Natural killer cell (primary cell): ENCODE data around the gene PITX1. TPM values are rescaled to one million over a fixed set of nuclear protein-coding genes. Genes with fewer than 3 reads are reported as not detected.

Experiments used
- ATAC-seq, 3 donors: fragments of 150-1000 bp in 2 of 3; fragments of 200-7000 bp in 1 of 3; cut with Tn5 transposase; 1 replicate in 1 of 3; 2 replicates in 2 of 3; pipeline ENCODE4 v1.10.0; 2021; ENCODE audit warnings: mild to moderate bottlenecking in 2 of 3, moderate library complexity in 2 of 3
- DNase-seq, 2 donors: peaks; one replicate each; pipeline versions ENCODE4 v3.0.0 to v3.0.0-alpha.2; 2013 to 2021; ENCODE audit warnings: mixed read lengths in 1 of 2
- H3K27ac ChIP-seq: one replicate; pipeline ENCODE4 v1.5.1; 2013; ENCODE audit warnings: mild to moderate bottlenecking, low read length
- H3K27me3 ChIP-seq: one replicate; pipeline ENCODE4 v1.6.1; 2013; ENCODE audit warnings: low read length; ENCODE audit not compliant: control insufficient read depth, insufficient read depth
- H3K36me3 ChIP-seq: one replicate; pipeline ENCODE4 v1.6.1; 2013; ENCODE audit warnings: low read length; ENCODE audit not compliant: control insufficient read depth, insufficient read depth
- H3K4me1 ChIP-seq: one replicate; pipeline ENCODE4 v1.6.1; 2013; ENCODE audit warnings: low read length; ENCODE audit not compliant: control insufficient read depth, insufficient read depth
- H3K4me3 ChIP-seq: one replicate; pipeline ENCODE4 v1.5.1; 2013; ENCODE audit warnings: low read length
- H3K9me3 ChIP-seq: one replicate; pipeline ENCODE4 v1.6.1; 2013; ENCODE audit warnings: low read length; ENCODE audit not compliant: control insufficient read depth, insufficient read depth
- H3K27ac Mint-ChIP-seq, 2 donors: one replicate each; pipeline ENCODE4 v1.8.0; 2022; ENCODE audit warnings: mild to moderate bottlenecking in 2 of 2, mixed read lengths in 2 of 2, moderate library complexity in 1 of 2
- H3K27me3 Mint-ChIP-seq, 2 donors: one replicate each; pipeline ENCODE4 v1.8.0; 2022; ENCODE audit warnings: low read depth in 2 of 2, mixed read lengths in 2 of 2
- H3K36me3 Mint-ChIP-seq: one replicate; pipeline ENCODE4 v1.8.0; 2022; ENCODE audit warnings: mixed read lengths
- H3K4me1 Mint-ChIP-seq, 2 donors: one replicate each; pipeline ENCODE4 v1.8.0; 2022; ENCODE audit warnings: mixed read lengths in 2 of 2
- H3K4me3 Mint-ChIP-seq: one replicate; pipeline ENCODE4 v1.8.0; 2022; ENCODE audit warnings: mild to moderate bottlenecking, moderate library complexity, mixed read lengths
- H3K9me3 Mint-ChIP-seq, 2 donors: one replicate each; pipeline ENCODE4 v1.8.0; 2022; ENCODE audit warnings: mixed read lengths in 2 of 2
- CTCF ChIP-seq: fragments of 200-600 bp; IDR thresholded peaks from one replicate; pipeline ENCODE4 v1.8.0; 2022; ENCODE audit warnings: antibody characterized with exemption
- WGBS: methylation state at CpG from one replicate; pipeline ENCODE4 v1.1.7; 2013; ENCODE audit warnings: missing lambda C conversion rate; ENCODE audit not compliant: insufficient coverage; 5-methylcytosine and 5-hydroxymethylcytosine counted together
- intact Hi-C: fragments of 100-400 bp; cut with micrococcal nuclease; formaldehyde crosslinking; loops from one replicate; pipeline ENCODE4 v1.14.2; 2022
- total RNA-seq, 4 donors: library from RNA; stranded (reverse); fragments of 120-200 nt in 1 of 4; gene quantifications; one replicate each; pipeline versions ENCODE4 v1.2.3 to v1.2.4, GENCODE V29; 2013 to 2022

PITX1 gene
- total RNA-seq, 3 donors from 2014 or later (not counting 1 experiment from before 2014, with no cell fraction given): not detected

DNA sequence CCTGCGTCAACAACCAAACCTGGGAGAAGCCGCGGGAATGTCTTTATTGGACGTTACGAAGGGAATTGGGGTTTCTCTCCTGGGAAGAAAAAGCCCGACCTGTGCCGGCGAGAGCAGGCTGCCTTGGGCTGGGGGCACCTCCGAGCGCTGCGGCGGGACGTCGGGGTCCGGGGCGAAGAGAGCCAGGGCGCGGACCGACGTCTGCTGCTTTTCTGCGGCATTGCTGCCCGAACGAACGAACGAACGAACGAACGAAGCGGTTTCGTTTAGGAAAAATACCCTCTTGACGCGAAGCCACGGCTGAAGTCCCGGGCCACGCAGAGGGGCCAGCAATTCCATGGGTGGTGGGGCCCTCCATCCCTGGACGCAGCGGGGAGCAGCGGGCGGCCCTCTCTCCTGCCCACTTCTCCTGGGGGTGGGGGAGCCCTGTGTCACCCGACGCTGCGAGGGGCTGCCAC lies 4.8 kb upstream of the PITX1 start:
- WGBS: 5% methylated on average over 42 of the region's 42 CpGs
- H3K27ac Mint-ChIP-seq: no peak overlapping the region
- H3K36me3 Mint-ChIP-seq: no peaks in the 10 kb centered on the region
- no peaks in the 10 kb centered on the region for H3K9me3 Mint-ChIP-seq
- H3K27ac ChIP-seq: no peak overlapping the region
- DNase-seq: no peak
- no peak overlapping the region for H3K4me3 ChIP-seq
- ATAC-seq: no peak
- no peak for TF ChIP-seq CTCF
- intact Hi-C loops: no loop called here
- H3K4me1 Mint-ChIP-seq: peaks cover 6 to 9% of the 10 kb centered on the region in 2 donors
- H3K4me1 ChIP-seq: peaks cover 16% of the 10 kb centered on the region
- no peak overlapping the region for H3K4me3 Mint-ChIP-seq
- no peaks in the 10 kb centered on the region for H3K9me3 ChIP-seq
- H3K27me3 Mint-ChIP-seq: peaks cover 40 to 49% of the 10 kb centered on the region in 2 donors
- peaks cover 48% of the 10 kb centered on the region for H3K27me3 ChIP-seq
- no peaks in the 10 kb centered on the region for H3K36me3 ChIP-seq

DNA sequence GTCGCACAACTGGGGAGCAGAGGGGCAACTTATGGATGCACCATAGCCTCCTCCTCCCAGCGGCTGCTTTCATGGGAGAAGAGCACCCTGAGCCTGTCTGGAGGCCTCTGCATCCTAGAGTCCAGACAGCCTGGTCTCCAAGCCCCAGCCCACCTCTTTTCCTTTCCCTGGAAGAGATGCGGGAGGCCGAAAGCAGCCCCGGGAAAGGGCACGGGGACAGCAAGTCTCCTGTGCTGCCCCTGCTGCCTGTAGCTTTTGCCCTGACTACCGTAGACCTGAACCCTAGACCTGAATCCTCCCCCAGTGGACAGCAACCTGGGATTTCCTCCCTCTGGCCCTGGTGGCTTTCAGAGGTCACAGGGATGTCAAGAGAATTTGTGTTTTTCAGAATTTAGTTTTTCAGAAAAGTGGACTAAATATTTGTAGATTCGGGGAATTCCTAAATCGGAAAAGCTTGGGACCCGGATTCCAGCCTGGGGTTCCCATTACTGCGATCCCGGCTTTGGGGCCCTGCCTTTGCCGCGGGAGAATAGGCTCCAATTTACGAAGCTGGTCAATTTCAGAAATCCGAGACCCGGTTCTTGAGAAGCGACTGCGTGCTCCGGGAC lies 4.3 kb upstream of the PITX1 start:
- H3K36me3 Mint-ChIP-seq: no peaks in the 10 kb centered on the region
- no peak overlapping the region for H3K27ac Mint-ChIP-seq
- peaks cover 18% of the 10 kb centered on the region for H3K4me1 ChIP-seq
- H3K4me3 Mint-ChIP-seq: no peak overlapping the region
- H3K27me3 Mint-ChIP-seq: peaks cover 37 to 43% of the 10 kb centered on the region in 2 donors
- intact Hi-C loops: no loop called here
- no peak for ATAC-seq
- 17% methylated on average over 20 of the region's 20 CpGs for WGBS
- H3K27me3 ChIP-seq: peaks cover 48% of the 10 kb centered on the region
- no peak for DNase-seq
- no peaks in the 10 kb centered on the region for H3K36me3 ChIP-seq
- H3K4me1 Mint-ChIP-seq: peaks cover 7 to 11% of the 10 kb centered on the region in 2 donors
- H3K27ac ChIP-seq: no peak overlapping the region
- TF ChIP-seq CTCF: no peak
- no peaks in the 10 kb centered on the region for H3K9me3 Mint-ChIP-seq
- H3K4me3 ChIP-seq: no peak overlapping the region
- H3K9me3 ChIP-seq: no peaks in the 10 kb centered on the region

- H3K27me3 Mint-ChIP-seq: peaks cover 36 to 40% of the 10 kb centered on the region in 2 donors
- WGBS: 22% methylated on average over 7 of the region's 11 CpGs
Observed at GRCh38 chr5:135037519-135038204, 3.6 kb upstream of the PITX1 start.

More at GRCh38 chr5:135037519-135038204, 3.6 kb upstream of the PITX1 start:
- H3K9me3 ChIP-seq: no peaks in the 10 kb centered on the region
- H3K36me3 Mint-ChIP-seq: no peaks in the 10 kb centered on the region
- peaks cover 11 to 16% of the 10 kb centered on the region in 2 donors for H3K4me1 Mint-ChIP-seq
- H3K9me3 Mint-ChIP-seq: no peaks in the 10 kb centered on the region
- no peak for TF ChIP-seq CTCF
- H3K27ac Mint-ChIP-seq: no peak overlapping the region
- no peak for DNase-seq
- H3K4me3 Mint-ChIP-seq: no peak overlapping the region
- H3K4me1 ChIP-seq: peaks cover 21% of the 10 kb centered on the region
- intact Hi-C loops: no loop called here
- ATAC-seq: no peak
- H3K27me3 ChIP-seq: peaks cover 48% of the 10 kb centered on the region
- H3K36me3 ChIP-seq: no peaks in the 10 kb centered on the region
- no peak overlapping the region for H3K27ac ChIP-seq
- H3K4me3 ChIP-seq: no peak overlapping the region
